Measurements from ENCODE around the gene SOX4.

GRCh38 chr6:21601932-21602390 is 8.4 kb downstream of the SOX4 start:
- TF ChIP-seq CTCF (IDR thresholded peaks at IDR 0.05 in 4 of 5, conservative IDR thresholded peaks at IDR 0.05 in 1 of 5): no peak
- no peak for TF ChIP-seq POLR2A (IDR thresholded peaks at IDR 0.05)

Measured in gastrocnemius medialis (tissue), 4 donors.